HG03045 (cell line): Measurements from ENCODE around the gene PURA.
"Not testable (repeated sequence)": the region's sequence is repeated elsewhere in the genome, so short reads cannot be mapped to it uniquely, and the experiment has no call there.

Experiments used
- ATAC-seq: cut with Tn5 transposase; IDR thresholded peaks from one replicate; pipeline ENCODE4 v1.9.1; 2021; ENCODE audit warnings: mild to moderate bottlenecking, moderate library complexity; ENCODE audit not compliant: unreplicated experiment

Gene PURA

GRCh38 chr5:140134277-140134935 is 20.5 kb downstream of the PURA start:
- ATAC-seq = no peak

- no peak for ATAC-seq
Measured at GRCh38 chr5:140135127-140135526, 21.2 kb downstream of the PURA start.

GRCh38 chr5:140136624-140137023 is 22.7 kb downstream of the PURA start:
- no peak for ATAC-seq

GRCh38 chr5:140140435-140140834 is 26.5 kb downstream of the PURA start:
- no peak for ATAC-seq

GRCh38 chr5:140141241-140141640 is 27.3 kb downstream of the PURA start:
- ATAC-seq = no peak

GRCh38 chr5:140142246-140142645 is 28.3 kb downstream of the PURA start:
- no peak for ATAC-seq

GRCh38 chr5:140142856-140143255 is 28.9 kb downstream of the PURA start:
- ATAC-seq = no peak

DNA sequence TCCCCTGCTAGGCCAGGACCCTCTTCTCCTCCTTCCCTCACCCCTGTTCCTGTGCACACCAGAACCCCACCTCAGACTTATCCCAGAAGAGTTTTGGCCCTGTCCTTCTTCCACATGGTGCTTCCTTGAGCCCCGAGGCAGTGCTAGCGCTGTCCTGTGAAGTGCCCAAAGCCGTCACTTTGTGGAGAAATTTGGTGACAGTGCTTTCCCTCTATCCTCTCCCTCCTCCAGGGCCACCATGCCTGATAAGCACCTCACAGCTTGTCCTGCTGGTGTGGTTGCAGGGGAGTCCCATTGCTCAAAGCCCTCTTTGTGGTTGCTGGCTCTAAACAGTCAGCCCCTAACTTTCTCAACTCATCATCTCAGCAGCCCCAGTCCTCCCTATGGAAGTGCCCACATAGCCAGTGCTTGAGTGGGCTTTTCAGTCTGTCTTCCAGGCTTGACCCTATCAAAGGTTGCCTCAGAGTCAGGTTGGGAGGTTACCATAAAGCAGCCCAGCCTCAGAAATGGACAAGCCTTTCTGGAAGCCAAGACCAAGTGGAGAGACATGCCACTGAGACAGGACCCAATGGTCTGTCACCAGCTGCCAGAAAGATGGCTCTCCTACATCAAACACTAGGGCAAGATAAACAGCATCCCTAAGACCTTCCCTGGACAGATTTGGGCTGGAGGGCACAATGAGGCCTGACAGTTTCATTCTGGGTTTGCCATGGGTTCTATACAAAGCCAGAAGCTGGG is 29.8 kb downstream of the PURA start:
- ATAC-seq = no peak

GRCh38 chr5:140145256-140145655 is 31.3 kb downstream of the PURA start:
- no peak for ATAC-seq

DNA sequence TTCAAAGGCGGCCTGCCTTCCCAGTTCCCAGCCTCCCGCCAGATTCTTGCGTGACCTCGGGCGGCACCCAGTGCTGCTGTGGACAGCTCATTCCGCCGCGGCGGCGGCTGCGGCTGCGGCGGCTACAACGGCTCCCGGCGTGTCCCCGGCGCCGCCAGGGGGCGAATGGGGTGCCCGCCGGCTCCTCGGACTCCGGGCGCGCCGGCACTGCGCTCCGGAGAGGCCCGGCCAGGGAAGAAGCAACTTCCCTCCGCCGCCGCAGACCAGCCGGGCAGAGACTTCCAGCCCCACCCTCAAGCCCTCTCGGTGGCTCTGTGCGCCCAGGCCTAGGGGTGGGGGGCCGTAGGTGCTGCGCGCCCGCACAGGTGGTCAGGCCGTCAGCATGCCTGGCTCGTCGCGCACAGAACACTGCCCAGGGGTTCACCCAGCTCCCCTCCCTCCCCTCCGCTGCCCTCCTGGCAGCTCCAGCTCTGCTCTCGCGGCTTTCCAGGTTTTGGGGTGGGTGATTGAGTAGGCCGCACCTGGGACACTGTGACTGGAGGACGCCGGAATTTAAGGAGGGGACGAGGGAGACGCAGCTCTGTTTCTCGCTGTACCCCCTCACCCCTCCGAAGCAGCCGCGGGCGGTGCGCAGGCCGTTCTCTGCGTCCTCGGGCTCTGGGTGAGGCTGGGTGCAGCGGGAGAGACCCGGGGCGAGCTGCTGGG is 32.1 kb downstream of the PURA start:
- ATAC-seq = no peak

- ATAC-seq = no peak
Measured at GRCh38 chr5:140146523-140146842, 32.6 kb downstream of the PURA start.

DNA sequence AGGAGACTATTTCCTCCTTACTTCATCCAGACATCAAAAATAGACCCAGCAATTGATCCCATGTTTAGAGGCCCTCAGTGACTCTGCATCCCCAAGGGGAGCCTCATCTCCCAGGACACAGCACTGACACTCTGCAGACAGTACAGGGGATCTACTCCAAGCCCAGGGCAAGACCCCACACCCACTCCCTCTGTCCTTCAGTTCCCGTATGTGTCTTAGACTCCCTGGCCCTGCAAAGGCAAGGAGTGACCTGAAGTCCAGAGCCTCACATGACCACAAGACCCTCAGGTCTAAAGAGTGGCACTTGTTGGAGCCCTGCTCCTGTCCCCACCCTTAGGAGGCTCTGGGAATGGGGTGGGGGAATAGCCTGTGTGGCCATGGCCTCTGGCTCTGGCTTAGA is 33.6 kb downstream of the PURA start:
- no peak for ATAC-seq

GRCh38 chr5:140148508-140148907 is 34.6 kb downstream of the PURA start:
- no peak for ATAC-seq

DNA sequence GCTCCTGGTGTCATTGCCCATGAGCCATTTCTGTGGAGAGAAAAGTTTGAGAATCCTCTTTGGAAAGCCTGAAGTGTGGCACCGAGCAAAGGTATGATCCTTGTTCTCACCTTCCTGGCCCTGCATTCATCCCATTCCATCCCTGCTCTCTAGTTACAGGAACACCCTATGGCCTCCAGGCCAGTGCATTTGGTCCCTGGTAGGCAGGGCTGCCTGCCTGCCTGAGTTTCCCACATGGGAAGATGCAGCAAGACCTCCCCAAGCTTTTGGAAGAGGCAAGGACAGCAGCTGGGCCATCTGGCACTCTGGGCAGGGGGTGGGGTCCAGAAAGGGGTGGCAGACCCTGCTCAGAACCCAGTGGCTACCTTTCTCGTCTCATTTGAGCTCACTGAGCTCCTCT is 36.3 kb downstream of the PURA start:
- no peak for ATAC-seq

DNA sequence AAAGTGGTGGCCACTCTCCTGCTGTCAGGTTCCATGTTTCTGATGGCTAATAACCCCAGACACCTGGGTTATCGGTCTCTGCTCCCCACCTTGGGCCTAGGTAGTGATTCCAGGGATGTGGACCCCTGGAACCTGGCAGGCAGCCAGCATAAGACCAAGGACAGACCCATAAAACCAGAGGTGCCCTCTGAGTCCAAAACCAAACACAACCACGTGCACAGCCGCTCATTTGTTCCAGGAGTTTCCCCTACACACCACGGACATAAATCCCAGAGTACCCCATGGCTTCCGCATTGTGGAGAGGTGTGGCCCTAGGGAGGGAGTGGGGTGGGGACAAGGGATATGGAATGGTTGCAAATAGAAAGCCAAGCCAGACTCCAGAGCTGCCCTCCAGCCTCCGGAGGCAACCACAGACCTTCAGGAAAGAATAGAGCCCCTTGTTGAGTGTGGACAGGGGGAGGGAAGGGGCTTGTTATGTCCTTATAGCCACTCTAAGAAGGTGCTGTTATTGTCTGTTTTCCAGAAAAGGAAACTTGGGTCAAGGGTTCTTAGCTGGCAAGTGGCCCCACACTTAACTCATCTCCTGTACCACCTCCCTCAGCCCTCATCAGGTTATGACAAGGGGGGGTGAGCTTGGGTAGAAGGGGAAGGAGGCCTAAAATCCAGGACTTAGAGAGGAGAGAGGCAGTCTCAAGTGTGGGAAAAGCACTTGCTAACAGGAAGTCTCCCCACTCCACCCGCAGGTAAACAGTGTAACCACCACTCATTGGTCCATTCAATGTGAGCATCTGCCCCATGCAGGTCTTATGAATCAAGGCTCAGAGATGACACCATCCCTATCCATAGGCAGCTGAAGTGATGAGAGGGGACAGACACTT is 37.5 kb downstream of the PURA start:
- no peak for ATAC-seq

DNA sequence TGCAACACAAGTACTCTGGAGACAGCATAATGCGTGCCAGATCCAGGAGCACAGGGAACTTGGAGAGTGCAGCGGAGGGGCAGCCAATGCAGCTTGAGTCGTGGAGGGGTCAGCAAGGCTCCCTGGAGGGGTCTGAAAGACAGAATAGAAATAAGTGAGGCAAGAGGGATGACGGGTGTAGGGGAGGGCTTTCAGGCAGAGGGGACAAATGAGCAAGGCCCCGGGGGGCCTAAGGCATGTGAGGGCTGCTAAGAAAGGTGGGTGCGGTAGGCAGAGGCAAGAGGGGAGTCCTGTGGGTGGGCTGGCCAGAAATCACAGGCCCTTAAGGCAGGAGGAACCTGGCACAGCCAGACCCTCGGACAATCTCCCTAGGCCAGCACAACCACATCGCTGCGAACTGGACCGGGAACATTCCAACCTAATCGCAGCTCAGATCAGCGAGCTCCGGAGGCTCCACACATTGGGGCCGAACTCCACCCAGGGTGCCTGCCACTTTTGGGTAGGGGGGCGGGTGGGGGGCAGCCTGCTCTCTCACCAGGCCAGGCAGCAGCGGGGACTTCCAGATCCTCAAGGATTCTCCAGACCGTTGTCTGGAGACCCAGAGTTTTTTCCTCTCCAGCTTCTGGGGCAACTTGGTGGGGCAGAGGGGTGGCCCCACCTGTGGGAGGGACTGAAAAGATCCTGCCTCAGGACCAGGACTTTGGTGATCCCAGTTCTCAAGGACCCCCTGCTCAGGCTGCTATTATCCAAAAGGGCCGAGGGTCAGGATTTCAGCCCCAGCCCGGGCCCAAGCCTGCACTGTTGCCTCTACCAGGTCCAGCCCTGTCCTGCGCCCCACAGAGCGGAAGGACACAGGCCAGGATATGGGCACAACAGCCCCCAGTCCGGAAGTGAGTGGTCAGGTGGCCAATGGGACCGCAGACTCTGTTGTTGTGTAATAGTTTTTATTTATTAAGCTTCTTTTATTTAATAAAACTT is 38.4 kb downstream of the PURA start:
- ATAC-seq = no peak

GRCh38 chr5:140153255-140153654 is 39.3 kb downstream of the PURA start:
- no peak for ATAC-seq

GRCh38 chr5:140153905-140154304 is 40.0 kb downstream of the PURA start:
- ATAC-seq = no peak

GRCh38 chr5:140154710-140155381 is 40.9 kb downstream of the PURA start:
- ATAC-seq = not testable (repeated sequence)
